Neural cell (in vitro differentiated cells): ENCODE results near the gene PRODH2.

ENCODE experiments used
- CTCF ChIP-seq: fragments of 450-650 bp; IDR thresholded peaks from 2 replicates; pipeline ENCODE4 v1.5.1; 2014; ENCODE audit warnings: antibody characterized with exemption, mild to moderate bottlenecking, moderate library complexity; ENCODE audit not compliant: poor library complexity, severe bottlenecking
- EP300 ChIP-seq: fragments of 450-650 bp; conservative IDR thresholded peaks from 2 replicates; pipeline ENCODE4 v1.6.1; 2014; ENCODE audit warnings: antibody characterized with exemption, mild to moderate bottlenecking, moderate library complexity; ENCODE audit not compliant: poor library complexity, severe bottlenecking
- EZH2 ChIP-seq: fragments of 200-600, 300-800 bp; shearing (Covaris generic), sonication (generic); IDR thresholded peaks from 2 replicates; pipeline ENCODE4 v1.6.1; 2014; ENCODE audit warnings: antibody characterized with exemption, low read length, borderline replicate concordance, mild to moderate bottlenecking; ENCODE audit not compliant: insufficient read depth, poor library complexity, severe bottlenecking
- MXI1 ChIP-seq: fragments of 450-650 bp; conservative IDR thresholded peaks from 2 replicates; pipeline ENCODE4 v1.6.1; 2014; ENCODE audit warnings: antibody characterized with exemption, mild to moderate bottlenecking; ENCODE audit not compliant: poor library complexity, severe bottlenecking
- POLR2AphosphoS5 ChIP-seq: IDR thresholded peaks from 2 replicates; pipeline ENCODE4 v1.6.1; 2012
- RAD21 ChIP-seq: fragments of 450-650 bp; conservative IDR thresholded peaks from 2 replicates; pipeline ENCODE4 v1.6.1; 2014; ENCODE audit warnings: antibody characterized with exemption, mild to moderate bottlenecking, moderate library complexity
- REST ChIP-seq: IDR thresholded peaks from 2 replicates; pipeline ENCODE4 v1.6.1; 2012; ENCODE audit warnings: borderline replicate concordance
- TAF1 ChIP-seq: IDR thresholded peaks from 2 replicates; pipeline ENCODE4 v1.6.1; 2012; ENCODE audit warnings: low read depth

- TF ChIP-seq CTCF (no peak), EZH2 (no peak), POLR2AphosphoS5 (no peak), EP300 (no peak), REST (no peak), RAD21 (no peak), MXI1 (no peak), TAF1 (no peak)
Measured at GRCh38 chr19:35842666-35843272, 30.1 kb upstream of the PRODH2 start.
